ENCODE measurements around the gene USP25.
"Not testable (repeated sequence)": the region's sequence is repeated elsewhere in the genome, so short reads cannot be mapped to it uniquely, and the experiment has no call there.

Gene USP25

DNA sequence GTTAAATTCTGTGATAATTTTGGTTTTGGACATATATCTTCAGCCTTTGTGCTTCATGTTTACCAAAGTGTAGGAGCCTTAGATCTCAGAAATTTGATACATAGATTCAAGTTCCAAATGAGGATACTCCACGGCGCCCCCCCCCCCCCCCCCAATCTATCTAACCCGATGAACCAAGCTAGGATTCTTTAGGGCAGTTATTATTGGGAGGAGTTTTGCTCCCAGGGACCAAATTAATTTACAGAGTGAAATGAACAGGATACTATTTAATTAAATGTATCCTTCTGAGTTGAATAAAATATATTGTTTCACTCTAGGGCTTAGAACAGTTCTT lies 3.2 kb downstream of the USP25 start:
- DNase-seq (ENCODE audit: low spot score) = no peak

DNA sequence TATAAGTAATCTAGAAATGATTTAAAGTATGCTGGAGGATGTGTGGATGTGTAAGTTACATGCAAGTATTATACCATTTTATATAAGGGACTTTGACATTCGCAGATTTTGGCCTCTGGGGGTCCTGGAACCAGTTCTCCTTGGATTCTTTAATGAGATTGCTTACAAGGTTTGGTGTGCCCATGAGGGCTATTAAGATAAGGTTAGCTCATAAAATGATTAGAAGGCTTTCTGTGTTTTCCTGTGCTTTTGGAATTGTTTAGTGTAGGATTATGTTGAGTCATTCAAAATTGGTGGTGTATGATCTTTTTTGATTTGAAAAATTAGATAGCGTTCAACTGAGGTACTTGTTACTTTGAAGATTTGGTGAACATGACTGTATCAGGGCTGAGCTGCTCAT lies 5.6 kb downstream of the USP25 start:
- peak; percentile 33 for DNase-seq (ENCODE audit: low spot score)

DNA sequence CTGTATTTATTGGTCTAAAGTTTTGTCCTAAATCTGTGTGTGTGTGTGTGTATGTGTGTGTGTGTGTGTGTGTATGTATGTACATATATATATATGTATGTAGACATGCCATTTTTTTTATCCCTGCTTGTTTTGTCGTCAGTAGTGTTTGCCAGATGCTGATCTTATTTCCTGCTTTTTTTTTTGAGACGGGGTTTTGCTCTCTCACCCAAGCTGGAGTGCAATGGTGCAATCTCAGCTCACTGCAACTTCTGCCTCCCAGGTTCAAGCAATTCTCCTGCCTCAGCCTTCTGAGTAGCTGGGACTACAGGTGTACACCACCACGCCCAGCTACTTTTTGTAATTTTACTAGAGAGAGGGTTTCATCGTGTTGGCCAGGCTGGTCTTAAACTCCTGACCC lies 6.1 kb downstream of the USP25 start:
- DNase-seq (ENCODE audit: low spot score) = peak; percentile 25

DNA sequence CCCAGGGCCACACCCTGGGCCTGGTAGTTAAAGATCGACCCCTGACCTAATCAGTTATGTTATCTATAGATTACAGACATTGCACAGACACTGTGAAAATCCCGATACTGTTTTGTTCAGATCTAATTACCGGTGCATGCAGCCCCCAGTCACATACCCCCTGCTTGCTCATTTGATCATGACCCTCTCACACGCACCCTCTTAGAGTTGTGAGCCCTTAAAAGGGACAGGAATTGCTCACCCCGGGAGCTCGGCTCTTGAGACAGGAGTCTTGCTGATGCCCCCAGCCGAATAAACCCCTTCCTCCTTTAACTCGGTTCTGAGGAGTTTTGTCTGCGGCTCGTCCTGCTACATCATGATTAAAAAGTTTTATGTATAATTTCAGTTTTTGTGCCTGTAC lies 9.0 kb downstream of the USP25 start:
- not testable (repeated sequence) for DNase-seq (ENCODE audit: low spot score)

DNA sequence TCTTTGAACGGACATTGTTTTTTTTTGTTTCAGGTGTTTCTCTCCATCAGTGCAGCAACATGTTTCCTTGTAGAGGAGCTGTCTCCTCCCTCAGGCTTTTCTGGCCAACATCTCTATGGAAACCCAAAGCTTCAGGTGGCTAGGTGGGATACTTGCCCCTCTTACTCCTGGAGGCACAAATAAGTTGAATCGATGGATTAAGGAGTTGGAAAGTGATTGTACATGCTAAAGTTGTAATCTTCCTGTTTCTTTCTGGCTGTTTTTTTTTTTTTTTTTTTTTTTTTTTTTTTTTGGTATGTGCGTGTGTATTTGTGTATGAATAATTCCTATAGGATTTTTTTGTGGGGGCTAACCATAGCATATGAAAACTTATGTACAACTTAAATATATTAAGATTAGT lies 10.6 kb downstream of the USP25 start:
- no peak for DNase-seq (ENCODE audit: low spot score)

DNA sequence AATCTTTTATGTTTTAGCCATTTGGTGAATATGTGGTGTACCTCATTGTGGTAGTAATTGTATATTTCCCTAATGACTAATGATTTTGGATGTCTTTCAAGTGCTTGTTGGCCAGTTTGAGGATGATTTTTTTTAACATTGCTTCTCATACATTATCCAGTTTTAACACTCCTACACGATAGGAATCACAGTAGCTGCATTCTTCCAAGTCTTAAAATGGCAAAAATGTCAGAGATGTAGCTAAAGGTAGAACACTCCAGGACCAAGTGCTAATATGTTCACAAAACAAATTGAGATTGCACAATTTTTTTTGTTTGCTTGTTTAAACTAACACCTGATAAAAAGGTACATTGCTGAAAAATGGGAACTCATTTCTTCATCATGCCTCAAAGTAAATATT lies 11.7 kb downstream of the USP25 start:
- DNase-seq (ENCODE audit: low spot score) = no peak

DNA sequence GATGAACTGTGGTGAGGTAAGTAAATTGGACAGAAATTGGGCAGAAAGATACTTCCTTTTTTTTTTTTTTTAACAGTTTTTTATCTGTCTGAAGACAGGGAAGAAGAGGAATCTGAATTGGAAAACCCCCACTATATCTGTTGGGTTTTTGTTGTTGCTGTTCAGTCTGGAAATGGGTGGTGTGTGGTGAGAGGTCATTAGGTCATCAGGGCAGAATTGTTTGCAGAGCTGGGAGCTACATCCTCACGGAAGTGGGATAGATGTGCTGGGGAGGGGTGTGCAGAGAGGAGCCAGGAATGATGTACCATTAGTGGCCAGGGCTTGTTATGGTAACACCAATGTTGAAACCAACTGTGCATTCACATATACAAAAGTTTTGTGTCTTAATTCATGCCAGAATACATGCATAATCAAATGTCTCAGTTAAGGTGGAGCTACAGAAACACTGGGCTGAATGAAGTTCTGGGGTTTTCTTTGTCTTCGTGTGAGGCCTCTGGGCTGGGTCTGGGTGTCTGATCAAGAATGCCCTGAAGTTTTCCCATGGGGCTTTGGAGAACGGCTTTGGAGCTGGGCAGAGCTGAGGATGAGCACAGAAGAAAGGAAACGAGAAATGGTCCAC lies 12.4 kb downstream of the USP25 start:
- no peak for DNase-seq (ENCODE audit: low spot score)

DNA sequence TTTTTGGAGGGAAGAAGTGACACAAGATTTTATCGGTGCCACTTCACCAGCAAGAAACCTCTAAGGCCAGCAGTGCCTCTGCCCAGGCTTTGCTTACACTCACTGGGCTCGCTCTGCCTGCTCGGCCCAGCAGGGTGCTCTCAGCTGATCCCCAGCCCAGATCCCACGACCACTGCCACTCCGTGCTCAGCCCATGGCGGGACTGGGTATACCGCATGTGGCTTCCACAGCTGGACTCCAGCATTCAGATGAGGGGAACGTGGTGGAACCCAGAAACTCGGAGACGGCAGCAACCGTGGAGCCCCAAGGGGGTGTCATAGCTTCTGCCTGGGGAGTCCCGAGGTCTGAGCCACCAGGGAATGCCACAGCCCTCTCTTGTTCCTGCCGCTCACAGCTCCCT lies 12.9 kb downstream of the USP25 start:
- no peak for DNase-seq (ENCODE audit: low spot score)

DNA sequence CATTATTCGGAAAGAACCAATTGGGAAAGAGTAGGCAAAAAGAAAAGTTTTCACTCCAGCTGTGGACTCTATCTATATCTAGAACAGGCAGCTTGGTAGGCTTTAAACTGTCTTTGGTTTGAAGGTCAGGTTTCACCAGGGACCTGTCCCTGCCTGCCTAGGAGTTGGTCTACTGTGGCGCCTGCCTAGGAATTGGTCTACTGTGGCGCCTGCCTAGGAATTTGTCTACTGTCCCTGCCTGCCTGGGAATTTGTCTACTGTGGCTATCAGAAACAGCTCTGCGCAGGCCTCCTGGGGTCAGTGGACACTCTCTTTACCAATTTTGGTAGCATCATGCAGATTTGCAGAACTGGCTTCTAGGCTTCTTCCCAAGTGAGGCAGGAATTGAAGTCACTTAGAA lies 13.8 kb downstream of the USP25 start:
- no peak for DNase-seq (ENCODE audit: low spot score)

DNA sequence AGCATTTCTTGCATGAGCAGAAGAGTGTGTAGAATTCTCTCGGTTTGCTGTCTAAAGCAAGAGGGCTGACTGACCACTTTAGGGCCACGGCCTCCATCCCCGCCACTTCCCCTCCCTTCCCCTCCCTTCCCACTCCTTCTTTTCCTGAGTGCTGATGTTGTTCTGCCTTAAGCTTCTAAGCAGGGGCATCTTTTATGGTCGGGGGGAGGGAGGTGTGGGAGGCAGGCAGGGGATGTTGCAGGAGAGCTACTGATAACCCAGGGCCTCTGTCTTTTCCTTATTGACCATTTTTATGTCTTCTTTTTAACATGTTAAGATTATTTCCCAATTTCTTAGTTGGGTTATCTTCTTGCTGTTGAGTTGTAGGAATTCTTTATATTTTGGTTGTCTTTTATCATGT lies 15.1 kb downstream of the USP25 start:
- DNase-seq (ENCODE audit: low spot score) = no peak

DNA sequence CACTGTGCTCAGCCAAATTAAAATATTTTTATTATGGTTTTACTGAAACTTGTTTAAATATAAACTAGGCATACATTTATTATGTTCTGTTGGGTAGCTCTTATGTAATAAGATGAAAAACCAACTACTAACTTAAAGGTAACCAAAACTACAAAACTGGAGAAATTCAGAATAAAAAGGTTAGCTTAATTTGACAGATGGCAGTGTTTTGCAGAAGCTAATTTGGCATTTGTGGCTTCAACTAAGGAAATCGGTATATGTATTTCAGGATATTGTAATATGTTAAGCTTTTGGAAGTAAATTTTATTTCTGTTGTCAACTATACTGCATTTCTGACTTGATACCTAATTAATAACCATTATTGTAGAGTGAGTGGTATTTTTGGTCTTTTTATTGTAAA lies 18.8 kb downstream of the USP25 start:
- DNase-seq (ENCODE audit: low spot score) = no peak

DNA sequence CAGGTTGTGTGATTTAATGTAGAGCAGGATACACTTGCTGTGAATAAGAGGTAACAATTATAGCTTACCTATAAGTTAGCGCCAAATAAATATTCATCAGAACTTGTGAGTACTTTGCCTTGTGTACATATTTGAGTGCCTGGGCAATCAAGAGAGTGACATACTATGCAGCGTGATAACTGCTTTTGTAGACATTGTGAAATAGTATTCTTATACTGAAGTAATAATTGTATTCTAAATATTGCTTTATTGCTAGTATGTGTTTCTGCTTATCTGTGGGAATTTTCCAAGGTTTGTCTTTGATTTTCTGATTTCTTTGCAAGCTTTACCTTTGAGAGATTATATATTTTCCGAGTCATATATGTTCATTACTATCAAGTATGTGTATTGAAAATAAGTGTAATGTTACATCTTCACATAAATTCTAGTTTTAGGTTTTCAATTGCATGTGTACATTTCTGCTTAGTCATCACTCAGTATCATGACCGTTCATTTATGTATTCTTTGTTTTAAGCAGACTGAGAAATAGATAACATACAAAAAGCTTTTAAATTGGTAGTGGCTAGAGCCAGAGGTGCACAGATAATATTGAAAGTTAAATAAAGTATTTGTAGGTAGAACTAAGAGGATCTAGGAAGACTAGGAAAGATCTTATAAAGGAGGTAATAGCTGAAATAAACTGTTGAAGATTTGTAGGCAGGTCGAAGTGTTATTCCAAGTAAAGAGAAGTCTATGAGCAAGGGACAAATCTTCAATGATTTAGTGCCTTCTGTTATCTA lies 19.5 kb downstream of the USP25 start:
- no peak for DNase-seq (ENCODE audit: low spot score)

DNA sequence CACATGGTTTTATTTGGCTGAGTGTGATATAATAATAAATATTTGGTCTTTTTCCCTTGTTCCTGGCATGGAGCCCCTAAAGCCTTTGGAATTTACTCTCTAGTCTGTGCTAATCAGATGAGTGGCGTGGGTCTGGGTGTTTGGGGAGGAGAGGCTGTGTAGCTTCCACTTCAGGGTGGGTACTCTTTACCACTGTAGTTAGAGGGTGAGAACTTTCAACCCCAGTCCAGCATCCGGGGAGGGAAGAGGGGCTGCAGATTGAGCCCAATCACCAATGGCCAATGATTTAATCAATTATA lies 20.0 kb downstream of the USP25 start:
- DNase-seq (ENCODE audit: low spot score) = no peak

DNA sequence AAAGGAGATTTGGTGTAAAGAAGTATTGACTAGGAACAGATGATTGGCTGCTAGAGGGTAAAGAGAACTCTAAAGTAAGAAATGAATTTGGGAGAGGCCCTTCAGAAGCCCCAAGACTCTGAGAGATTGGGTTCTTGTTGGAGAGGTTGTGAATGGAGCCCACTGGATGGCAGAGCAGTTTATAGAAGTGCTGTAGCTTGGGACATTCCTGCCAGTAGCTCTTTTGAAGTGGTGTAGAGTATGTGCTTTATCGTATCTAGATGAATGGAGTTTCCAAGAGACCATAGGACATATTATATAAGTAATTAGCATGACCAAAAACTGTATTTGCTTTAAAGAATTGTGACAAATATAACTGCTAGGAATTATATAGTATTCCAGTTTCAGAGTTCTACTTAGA lies 21.3 kb downstream of the USP25 start:
- no peak for DNase-seq (ENCODE audit: low spot score)

DNA sequence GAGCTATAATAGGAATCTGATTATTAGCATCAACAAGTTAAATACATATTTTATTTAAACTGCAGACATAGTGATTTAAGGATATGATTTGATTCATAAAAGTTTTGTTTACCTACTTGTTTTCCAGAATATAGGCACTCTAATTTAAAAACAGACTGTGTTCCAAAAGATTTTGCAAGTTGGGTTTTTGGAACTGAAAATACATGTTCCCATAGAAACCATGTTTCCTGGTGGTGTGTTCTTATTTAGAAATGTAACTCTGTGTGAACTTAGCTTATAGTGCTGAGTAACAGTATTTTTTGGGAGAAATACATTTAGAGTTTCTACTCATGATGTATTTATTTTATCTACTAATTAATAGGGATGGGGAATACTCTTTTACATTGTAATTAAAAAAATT lies 21.8 kb downstream of the USP25 start:
- DNase-seq (ENCODE audit: low spot score) = no peak

DNA sequence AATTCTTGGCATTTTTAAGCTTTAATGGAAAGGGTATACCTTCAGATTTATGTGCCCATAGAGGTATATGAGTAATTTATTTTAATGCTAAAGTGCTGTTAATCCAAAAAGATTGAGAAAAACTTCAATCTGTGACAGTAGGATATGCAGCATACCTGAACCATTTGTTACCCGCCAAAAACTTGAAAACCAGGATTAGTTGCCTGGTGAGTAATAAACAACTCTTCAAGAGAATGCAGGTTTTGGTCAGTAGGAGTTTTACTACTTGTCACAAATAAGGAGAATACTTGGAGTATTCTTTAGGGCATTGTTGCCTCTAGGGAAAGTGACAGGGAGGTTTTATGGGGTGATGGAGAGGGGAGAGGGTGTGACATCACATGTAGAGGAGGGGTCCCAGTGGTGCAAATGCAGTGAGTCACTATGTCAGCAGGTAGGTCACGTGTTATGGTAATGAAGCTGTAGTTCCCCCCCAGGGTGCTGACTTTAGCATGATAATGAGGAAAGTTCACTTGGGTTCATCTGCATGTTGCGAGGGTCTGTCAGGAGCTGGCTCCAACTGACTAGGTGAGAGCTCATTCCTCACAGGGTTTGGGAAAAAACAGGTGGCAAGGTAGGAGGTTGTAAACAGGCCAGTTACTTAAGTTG lies 23.1 kb downstream of the USP25 start:
- no peak for DNase-seq (ENCODE audit: low spot score)

DNA sequence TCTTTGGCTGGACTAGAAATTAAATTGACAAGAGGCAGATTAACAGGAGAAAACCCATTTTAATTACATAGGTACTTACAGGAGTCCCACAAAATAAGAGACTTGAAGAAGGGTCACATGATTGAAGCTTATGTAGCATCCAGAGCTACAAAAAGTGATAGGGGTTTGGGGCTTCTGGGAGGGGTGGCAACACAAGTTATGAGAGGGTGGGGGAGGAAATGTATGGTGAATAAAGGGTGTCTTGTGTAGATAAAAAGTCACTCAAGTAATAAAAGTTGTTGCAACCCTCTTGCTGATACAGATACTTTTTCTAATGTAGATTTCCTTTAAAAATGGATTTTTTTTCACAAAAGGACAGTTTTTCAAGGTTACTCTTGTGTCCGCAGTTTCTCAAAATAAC lies 24.0 kb downstream of the USP25 start:
- DNase-seq (ENCODE audit: low spot score) = no peak

DNA sequence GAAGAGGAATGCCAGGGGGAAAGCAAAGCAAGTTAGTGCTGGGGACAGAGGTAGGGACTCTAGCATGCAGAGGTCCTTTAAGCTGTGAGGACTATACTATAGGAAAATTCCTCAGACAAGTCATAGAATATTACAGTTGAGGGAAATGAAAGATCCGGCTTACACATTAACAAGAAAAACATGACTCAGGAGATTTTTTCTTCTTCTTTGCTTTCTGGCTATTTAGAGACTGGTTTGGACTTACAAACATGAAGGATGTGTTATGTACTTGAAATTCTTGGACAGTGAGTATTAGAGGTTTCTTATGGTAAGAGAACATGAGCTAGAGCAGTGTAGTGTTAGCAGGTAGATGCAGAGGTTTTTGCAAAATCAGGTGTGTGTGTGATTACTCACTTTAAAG lies 24.9 kb downstream of the USP25 start:
- no peak for DNase-seq (ENCODE audit: low spot score)

DNA sequence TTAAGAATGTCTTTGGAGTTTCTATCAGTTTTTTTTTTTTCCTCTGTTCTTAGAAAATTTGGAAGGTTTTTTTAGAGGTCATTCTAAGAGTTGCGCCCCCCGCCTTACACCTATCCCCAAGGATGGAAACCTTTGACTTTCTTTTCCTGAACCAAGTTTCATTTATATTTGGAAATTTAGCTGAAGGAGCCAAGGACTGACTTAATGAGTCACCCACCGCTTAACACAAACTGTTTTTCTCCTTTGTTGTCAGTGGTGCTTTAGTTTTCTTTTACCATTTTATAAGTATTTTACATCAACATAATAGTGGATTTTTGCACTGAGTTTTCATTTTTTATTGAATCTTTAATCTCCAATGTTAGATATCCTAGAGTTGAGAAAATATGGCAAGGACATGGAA lies 25.3 kb downstream of the USP25 start:
- DNase-seq (ENCODE audit: low spot score) = no peak

DNA sequence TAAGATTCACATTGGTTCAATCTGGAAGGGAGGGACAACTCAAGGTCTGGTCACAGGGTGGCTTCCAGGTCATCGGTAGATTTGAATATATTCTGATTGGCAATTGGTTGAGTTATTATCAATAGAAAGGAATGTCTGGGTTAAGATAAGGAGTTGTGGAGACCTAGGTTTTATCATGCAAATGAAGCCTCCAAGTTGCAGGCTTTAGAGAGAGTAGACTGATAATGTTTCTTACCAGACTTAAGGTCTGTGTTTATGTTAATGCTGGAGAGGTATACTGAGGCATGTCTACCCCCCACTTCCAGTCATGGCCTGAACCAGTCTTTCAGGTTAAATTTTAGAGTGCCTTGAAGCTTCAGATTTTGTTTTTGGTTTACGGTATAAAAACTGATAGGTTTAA lies 29.7 kb downstream of the USP25 start:
- DNase-seq (ENCODE audit: low spot score) = no peak

DNA sequence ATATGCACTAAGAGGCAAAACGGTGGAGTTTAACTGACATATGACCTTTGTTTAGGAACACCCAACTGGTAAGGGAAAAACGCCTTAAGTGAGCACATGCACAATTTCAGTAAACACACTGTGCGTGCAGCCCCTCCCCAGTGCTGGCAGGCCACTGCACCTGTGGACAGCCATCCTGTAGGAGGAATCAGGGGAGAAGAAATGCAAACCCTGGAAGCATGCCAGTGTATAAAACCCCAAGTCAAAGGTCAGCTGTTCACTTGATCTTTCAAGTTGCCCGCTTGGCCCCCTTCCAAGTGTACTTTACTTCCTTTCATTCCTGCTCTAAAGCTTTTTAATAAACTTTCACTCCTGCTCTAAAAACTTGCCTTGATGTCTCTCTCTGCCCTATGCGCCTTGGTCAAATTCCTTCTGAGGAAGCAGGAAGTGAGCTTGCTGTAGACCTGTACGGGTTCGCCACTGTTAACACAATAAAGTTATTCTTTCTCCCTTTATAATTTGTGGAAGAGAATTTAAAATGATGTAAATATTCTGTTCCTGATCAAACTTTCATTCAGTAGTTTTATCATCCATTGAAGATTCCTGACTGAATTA lies 31.8 kb downstream of the USP25 start:
- no peak for DNase-seq (ENCODE audit: low spot score)

DNA sequence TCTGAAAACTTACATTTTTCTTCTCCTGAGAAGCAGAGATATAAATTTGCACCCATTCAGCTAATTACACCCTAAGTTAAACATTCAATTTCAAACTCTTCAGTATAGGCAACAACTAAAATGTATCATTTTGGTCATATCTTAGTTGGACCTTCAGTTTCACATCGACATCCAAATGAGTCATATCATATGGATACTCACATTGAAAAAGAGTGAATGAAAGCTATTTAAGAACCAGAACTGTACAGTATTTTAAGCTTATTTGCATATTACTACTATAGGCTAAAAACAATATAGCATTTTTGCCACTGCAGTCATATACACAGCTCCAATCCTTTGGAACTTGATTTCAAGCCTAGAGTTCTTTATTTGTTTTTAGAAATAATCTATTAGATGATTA lies 33.6 kb downstream of the USP25 start:
- DNase-seq (ENCODE audit: low spot score) = no peak

DNA sequence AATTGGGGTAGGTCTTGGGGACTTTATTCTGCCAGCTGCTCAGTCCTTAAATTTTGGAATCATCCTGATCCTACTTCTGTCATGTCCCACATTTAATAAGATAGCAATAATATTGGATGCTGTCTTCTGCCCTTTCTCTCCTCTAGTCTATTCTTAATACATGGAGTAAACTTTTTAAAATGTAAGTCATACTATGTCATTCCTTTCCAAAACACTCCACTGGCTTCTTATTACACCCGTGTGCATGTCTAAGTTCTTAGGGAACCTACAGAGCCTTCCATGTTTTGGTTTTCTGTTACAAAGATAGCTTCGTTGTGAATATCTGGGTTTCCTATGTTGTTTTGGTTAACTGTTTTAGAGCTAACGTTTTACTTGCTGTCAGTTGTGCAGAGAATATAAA lies 35.1 kb downstream of the USP25 start:
- no peak for DNase-seq (ENCODE audit: low spot score)
